Sigmoid colon (tissue), 4 donors: Measurements from ENCODE around the gene PTPRD.

Source experiments
- CTCF ChIP-seq, 4 experiments: fragments of 450-650 bp in 3 of 4; fragments of 200-600 bp in 1 of 4; IDR thresholded peaks; one replicate each; pipeline ENCODE4 v1.5.1; 2016 to 2019; ENCODE audit warnings: antibody characterized with exemption in 4 of 4, mild to moderate bottlenecking in 3 of 4, moderate library complexity in 2 of 4
- POLR2A ChIP-seq, 2 donors: fragments of 450-650 bp; IDR thresholded peaks; one replicate each; pipeline ENCODE4 v1.6.1; 2016; ENCODE audit warnings: antibody characterized with exemption in 2 of 2, mild to moderate bottlenecking in 2 of 2, moderate library complexity in 2 of 2
- POLR2AphosphoS5 ChIP-seq, 4 donors: sonication (generic); formaldehyde crosslinking; IDR thresholded peaks; one replicate each; pipeline ENCODE4 v1.6.1; 2017; ENCODE audit warnings: antibody characterized with exemption in 4 of 4

GRCh38 chr9:8705861-8706260 lies 1906.9 kb downstream of the PTPRD start:
- no peak for TF ChIP-seq CTCF (IDR thresholded peaks at IDR 0.05)
- no peak for TF ChIP-seq POLR2A (IDR thresholded peaks at IDR 0.05)
- TF ChIP-seq POLR2AphosphoS5 (IDR thresholded peaks at IDR 0.05) = no peak
